Measurements from ENCODE around the gene MBD2.
"Not testable (repeated sequence)": the region's sequence is repeated elsewhere in the genome, so short reads cannot be mapped to it uniquely, and the experiment has no call there.

Gene MBD2, protein sequence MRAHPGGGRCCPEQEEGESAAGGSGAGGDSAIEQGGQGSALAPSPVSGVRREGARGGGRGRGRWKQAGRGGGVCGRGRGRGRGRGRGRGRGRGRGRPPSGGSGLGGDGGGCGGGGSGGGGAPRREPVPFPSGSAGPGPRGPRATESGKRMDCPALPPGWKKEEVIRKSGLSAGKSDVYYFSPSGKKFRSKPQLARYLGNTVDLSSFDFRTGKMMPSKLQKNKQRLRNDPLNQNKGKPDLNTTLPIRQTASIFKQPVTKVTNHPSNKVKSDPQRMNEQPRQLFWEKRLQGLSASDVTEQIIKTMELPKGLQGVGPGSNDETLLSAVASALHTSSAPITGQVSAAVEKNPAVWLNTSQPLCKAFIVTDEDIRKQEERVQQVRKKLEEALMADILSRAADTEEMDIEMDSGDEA

DNA sequence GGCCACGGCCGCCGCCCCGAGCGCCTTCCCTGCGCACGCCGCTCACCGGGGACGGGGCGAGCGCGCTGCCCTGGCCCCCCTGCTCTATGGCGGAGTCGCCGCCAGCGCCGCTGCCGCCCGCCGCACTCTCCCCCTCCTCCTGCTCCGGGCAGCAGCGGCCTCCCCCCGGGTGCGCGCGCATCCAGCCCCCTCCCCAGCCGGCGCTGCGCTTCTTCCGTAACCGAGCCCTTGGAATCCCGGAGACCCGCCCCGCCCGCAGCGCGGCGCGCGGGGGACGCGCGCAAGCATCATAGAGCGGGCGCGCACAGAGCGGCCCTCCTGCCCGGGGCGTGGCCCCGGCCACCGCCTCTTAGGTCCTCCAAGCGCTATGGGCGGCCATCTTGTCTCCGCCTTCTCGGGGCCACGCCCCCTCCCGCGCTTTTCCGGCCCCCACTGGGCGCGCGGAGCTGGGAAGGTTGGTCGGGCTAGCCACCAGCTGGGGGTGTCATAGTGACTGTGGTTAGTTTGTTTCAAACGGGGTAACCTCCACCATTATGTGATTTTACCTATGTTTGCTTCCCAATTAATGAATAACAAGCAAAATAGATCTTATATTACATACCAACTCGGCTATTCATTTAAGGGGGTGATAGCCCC is at the start of gene MBD2:
Gene MBD2 (minus strand): TSS at position 291 of the 636 bp plus-strand sequence. CDS start 110 bp downstream, at position 181.
- Mint-ChIP-seq H3K27me3 (no peaks in the 10 kb centered on the region), H3K27ac (peak within 1 kb of the TSS; percentile 98), H3K9me3 (ENCODE audit: low read depth) (no peaks in the 10 kb centered on the region), H3K36me3 (peaks cover 8% of the 10 kb centered on the region), H3K4me1 (ENCODE audit: low read depth) (peaks cover 42% of the 10 kb centered on the region), H3K4me3 (peak within 1 kb of the TSS; percentile 97)

DNA sequence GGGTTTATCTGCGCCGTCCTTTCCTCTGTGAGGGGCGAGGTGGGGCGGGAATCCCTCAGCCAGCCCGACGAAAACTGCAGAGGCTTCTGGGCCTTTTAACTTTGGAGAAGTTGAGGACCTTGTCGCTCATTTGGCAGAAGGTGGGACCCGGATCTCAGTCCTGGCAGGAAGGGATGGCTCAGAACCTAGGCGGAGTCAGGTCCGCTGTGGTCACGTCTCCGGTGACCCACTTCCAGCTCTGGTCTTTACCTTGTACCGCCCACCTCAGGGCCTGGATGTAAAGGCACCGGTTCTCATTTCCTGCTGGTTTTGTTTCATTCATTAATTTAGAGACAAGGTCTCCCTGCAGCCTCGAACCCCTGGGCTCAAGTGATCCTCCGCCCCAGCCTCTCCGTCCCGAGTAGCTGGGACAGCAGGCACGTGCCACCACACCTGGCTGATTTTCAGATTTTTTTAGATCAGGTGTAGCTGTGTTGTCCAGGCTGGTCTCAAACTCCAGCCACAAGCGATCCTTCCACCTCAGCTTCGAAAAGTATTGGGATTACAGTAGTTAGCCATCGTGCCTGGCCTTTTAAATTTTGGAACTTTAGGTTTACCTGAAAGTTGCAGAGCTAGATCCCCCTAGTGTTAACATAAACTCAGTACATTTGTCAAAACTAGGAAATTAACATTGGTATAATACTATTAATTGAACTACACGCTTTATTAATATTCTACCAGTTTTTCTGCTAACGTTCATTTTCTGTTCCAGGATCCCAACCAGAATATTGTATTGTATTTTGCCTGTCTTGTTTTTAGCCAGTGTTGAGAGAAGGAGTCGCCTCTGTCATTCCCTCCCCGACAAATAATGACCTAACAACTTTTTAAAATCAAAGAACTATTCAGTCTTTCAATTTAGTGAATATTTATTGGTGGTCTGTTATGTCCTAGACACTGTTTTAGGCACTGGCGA is 45.7 kb upstream of the MBD2 start:
- Mint-ChIP-seq H3K36me3 (no peaks in the 10 kb centered on the region), H3K4me3 (peak overlapping the region; percentile 81), H3K4me1 (ENCODE audit: low read depth) (peaks cover 25% of the 10 kb centered on the region), H3K27me3 (no peaks in the 10 kb centered on the region), H3K27ac (peak overlapping the region; percentile 88), H3K9me3 (ENCODE audit: low read depth) (no peaks in the 10 kb centered on the region)

DNA sequence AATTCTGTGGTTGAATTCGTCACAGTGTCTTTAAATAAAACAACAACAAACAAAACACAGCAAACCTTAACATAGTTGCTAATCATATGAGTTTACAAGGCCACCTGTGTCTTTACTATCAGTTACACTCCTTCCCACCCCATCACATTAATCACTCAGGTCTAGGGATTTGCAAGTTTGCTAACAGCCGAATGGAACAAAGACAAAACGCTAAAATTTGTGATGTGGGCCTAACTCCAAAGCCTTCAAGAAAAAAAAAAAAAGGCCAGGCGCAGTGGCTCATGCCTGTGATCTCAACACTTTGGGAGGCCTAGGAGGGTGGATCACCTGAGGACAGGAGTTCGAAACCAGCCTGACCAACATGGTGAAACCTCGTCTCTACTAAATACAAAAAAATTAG is 44.3 kb upstream of the MBD2 start:
- Mint-ChIP-seq H3K27me3 (no peaks in the 10 kb centered on the region), H3K4me3 (peak overlapping the region; percentile 81), H3K4me1 (ENCODE audit: low read depth) (peaks cover 28% of the 10 kb centered on the region), H3K36me3 (no peaks in the 10 kb centered on the region), H3K9me3 (ENCODE audit: low read depth) (no peaks in the 10 kb centered on the region), H3K27ac (peak overlapping the region; percentile 98)

DNA sequence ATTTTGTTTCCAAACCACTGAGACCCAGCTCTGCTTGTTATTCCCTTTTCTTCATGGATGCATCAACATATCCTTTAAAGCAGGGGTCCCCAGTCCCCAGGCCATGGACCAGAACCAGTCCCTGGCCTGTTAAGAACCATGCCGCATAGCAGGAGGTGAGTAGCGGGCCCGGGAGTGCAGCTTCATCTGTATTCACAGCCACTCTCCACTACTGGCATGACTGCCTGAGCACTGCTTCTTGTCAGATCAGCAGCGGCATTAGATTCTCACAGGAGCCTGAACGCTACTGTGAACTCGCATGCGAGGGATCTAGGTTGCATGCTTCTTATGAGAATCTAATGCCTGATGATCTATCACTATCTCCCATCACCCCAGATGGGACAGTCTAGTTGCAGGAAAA is 43.2 kb upstream of the MBD2 start:
- Mint-ChIP-seq H3K36me3 (no peaks in the 10 kb centered on the region), H3K4me3 (no peak overlapping the region), H3K27ac (no peak overlapping the region), H3K9me3 (ENCODE audit: low read depth) (no peaks in the 10 kb centered on the region), H3K4me1 (ENCODE audit: low read depth) (peaks cover 30% of the 10 kb centered on the region), H3K27me3 (no peaks in the 10 kb centered on the region)

DNA sequence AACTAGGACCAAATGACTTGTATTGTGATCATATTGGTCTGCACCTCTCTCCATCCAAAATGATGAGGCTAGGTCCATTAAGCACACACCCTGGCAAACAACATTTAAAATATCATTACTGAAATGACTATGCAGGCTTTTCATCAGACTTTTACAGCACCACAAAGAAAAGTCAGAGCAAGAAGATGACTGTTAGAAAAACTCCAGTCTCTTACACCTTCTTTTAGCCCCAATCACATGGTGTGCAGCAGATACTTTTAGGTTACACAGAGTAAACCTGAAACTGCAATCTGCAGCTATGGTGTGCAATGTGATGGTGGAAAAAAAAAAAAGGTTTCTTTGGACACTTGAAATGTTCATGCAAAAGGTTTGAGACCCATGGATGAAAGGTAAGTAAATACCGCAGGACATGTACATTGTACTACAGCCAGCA is 39.5 kb upstream of the MBD2 start:
- H3K4me3 Mint-ChIP-seq = no peak overlapping the region
- no peaks in the 10 kb centered on the region for H3K9me3 Mint-ChIP-seq (ENCODE audit: low read depth)
- H3K27ac Mint-ChIP-seq = peak overlapping the region; percentile 83
- H3K4me1 Mint-ChIP-seq (ENCODE audit: low read depth) = peaks cover 23% of the 10 kb centered on the region
- H3K36me3 Mint-ChIP-seq = no peaks in the 10 kb centered on the region
- H3K27me3 Mint-ChIP-seq = no peaks in the 10 kb centered on the region

DNA sequence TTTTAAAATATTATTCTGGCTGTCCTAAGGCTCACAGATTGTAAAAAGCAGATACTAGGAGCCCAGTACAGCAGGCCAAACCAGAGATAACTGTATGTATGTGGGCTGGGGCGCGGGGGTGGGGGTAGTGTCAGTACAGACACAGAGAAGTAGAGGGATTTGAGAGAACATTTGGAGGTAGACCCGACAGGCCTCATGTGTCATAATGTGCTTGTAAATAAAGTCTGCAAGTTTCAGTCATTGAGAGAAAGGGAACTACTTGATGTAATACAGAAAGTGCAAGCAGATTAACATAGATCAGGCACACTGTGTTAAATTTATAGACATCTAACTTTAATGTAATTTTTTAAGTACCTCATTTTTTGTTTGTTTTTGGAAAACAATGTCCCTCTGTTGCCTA is 37.4 kb upstream of the MBD2 start:
- Mint-ChIP-seq H3K36me3 (no peaks in the 10 kb centered on the region), H3K27ac (peak overlapping the region; percentile 77), H3K27me3 (no peaks in the 10 kb centered on the region), H3K4me1 (ENCODE audit: low read depth) (peaks cover 20% of the 10 kb centered on the region), H3K4me3 (no peak overlapping the region), H3K9me3 (ENCODE audit: low read depth) (no peaks in the 10 kb centered on the region)

DNA sequence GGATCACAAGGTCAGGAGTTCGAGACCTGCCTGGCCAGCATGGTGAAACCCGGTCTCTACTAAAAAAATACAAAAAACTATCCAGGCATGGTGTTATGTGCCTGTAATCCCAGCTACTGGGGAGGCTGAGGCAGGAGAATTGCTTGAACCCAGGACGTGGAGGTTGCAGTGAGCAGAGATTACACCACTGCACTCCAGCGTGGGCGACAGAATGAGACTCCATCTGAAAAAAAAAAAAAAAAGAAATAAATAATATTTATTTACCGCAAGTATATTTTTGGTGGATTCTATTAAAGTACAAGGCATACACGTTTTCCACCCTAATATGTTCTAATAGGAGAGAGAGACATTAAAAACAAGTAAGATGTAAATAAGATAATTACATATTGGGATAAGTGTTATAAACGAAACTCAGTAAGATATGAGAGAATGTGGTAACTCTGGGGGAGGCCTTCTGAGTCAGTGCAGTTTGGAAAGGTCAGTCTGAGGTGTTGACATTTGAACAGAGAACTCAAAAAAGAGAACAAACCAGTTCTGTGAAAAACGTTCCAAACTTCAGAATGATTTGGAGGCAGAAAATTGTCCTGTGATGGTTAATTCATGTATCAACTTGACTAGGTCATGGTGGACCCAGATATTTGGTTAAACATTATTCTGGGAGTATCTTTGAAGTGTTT is 36.1 kb upstream of the MBD2 start:
- Mint-ChIP-seq H3K4me3 (peak overlapping the region; percentile 61), H3K4me1 (ENCODE audit: low read depth) (peaks cover 20% of the 10 kb centered on the region), H3K27me3 (no peaks in the 10 kb centered on the region), H3K9me3 (ENCODE audit: low read depth) (no peaks in the 10 kb centered on the region), H3K36me3 (no peaks in the 10 kb centered on the region), H3K27ac (peak overlapping the region; percentile 59)

DNA sequence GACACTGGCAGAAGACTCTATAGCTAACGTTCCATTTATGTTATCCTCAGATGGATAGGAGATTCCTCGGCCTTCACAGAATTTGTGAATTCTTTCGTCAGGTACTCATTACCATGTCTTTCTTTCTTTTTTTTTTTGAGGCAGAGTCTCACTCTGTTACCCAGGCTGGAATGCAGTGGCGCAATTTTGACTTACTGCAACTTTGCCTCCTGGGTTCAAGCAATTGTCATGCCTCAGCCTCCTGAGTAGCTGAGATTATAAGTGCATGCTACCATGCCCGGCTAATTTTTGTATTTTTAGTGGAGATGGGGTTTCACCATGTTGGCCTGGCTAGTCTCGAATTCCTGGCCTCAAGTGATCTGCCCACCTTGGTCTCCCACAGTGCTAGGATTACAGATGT is 33.3 kb upstream of the MBD2 start:
- H3K9me3 Mint-ChIP-seq (ENCODE audit: low read depth); H3K27me3 Mint-ChIP-seq; H3K4me3 Mint-ChIP-seq; H3K36me3 Mint-ChIP-seq; H3K27ac Mint-ChIP-seq: not testable (repeated sequence)
- H3K4me1 Mint-ChIP-seq (ENCODE audit: low read depth) = peaks cover 13% of the 10 kb centered on the region

DNA sequence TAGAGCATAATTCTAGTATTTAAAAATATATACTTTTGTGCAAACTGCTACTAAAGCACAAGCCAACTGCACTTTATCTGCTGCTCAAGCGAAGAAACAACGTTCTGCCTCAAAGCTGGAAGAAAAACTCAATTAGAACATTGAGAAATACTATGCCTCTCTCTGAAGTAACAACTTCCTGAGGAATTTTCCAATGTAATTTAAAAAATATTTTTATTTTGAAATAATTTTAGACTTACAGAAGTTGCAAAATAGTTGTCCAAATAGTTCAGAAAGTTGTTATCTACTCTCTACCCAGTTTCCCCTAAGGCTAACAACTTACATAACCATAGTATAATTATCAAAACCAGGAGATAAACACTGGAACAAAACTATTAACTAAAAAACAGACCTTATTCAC is 32.5 kb upstream of the MBD2 start:
- H3K27ac Mint-ChIP-seq = no peak overlapping the region
- H3K9me3 Mint-ChIP-seq (ENCODE audit: low read depth) = no peaks in the 10 kb centered on the region
- peaks cover 9% of the 10 kb centered on the region for H3K4me1 Mint-ChIP-seq (ENCODE audit: low read depth)
- H3K4me3 Mint-ChIP-seq = no peak overlapping the region
- no peaks in the 10 kb centered on the region for H3K36me3 Mint-ChIP-seq
- H3K27me3 Mint-ChIP-seq = no peaks in the 10 kb centered on the region

DNA sequence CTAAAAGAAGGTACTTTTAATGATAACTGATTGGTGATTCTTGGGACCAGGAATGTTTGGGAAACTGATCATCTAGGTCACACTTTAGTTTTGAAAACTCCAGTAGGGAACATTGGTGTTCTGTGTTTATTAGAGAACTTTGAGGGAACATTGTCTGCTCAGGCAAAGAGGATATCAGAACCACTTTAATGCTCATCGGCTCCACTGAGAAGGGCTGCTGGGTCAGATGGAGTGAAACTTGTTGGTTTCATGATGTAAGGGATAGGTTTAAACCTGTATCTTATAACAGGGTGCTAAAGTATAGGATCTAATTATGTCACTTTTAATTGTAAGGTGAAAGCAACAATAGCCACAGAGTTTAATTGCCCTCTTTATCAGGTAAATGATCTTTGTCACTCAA is 30.7 kb upstream of the MBD2 start:
- Mint-ChIP-seq H3K36me3 (no peaks in the 10 kb centered on the region), H3K27ac (no peak overlapping the region), H3K4me3 (no peak overlapping the region), H3K27me3 (no peaks in the 10 kb centered on the region), H3K9me3 (ENCODE audit: low read depth) (no peaks in the 10 kb centered on the region), H3K4me1 (ENCODE audit: low read depth) (peaks cover 4% of the 10 kb centered on the region)

DNA sequence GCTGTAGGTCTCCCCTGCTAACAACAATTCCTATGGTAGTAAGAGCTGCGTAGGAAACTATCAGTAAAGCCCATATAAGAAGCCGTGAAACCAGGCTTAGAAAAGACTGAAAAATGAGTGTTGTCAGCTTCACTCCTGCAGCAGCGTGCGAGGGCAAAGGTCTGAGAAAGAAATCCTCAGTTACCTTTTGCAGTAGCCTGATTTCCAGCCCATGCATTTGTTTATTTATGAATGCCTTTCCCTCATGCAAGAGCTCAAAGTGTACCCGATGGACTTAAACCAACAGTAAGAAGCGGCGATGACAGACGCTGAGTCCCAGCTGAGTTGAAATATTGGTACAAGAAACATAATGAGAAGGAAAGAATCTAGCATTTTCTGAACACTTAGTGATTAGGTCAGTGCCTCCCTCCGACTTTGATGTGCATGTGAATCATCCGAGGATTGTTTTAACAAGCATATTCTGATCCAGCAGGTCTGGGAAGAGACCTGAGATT is 29.8 kb upstream of the MBD2 start:
- Mint-ChIP-seq H3K4me3 (no peak overlapping the region), H3K4me1 (ENCODE audit: low read depth) (peaks cover 4% of the 10 kb centered on the region), H3K9me3 (ENCODE audit: low read depth) (no peaks in the 10 kb centered on the region), H3K27ac (no peak overlapping the region), H3K27me3 (no peaks in the 10 kb centered on the region), H3K36me3 (no peaks in the 10 kb centered on the region)

DNA sequence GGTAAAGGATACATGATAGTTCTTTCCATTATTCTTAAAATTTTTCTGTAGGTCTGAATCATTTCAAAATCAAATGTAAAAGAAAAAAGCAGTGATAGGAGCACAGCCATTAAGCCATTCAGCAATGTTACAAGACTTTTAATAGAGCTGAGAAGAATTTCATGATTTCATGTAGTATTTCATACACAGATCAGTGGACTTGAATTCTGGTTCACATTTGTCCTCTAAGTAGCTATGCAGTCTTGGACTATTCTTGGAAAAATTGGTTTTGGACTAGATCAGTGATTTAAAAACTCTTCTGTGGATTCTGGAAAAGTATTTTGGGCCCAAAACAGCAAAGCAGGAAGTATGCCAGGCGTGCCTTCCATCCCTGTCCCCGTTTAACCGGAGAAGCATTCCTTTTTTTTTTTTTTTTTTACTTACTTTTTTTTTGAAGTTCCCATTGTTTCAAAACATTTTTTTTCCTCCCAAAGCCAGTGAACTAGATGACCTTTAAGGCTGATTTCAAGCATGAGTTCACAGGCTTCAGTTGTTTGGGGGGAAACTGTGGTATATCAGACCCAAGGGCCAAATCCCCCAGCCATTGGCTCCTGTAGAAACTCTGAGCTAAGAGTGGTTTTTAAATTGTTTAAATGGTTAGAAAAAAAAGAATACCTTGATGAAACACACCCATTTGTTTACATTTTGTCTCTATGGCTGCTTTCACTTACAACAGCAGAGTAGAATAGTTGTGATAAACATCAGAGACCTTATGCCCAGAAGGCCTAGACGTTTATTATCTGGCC is 27.3 kb upstream of the MBD2 start:
- Mint-ChIP-seq H3K4me3 (no peak overlapping the region), H3K4me1 (ENCODE audit: low read depth) (peaks cover 13% of the 10 kb centered on the region), H3K27me3 (no peaks in the 10 kb centered on the region), H3K27ac (no peak overlapping the region), H3K36me3 (no peaks in the 10 kb centered on the region), H3K9me3 (ENCODE audit: low read depth) (no peaks in the 10 kb centered on the region)

DNA sequence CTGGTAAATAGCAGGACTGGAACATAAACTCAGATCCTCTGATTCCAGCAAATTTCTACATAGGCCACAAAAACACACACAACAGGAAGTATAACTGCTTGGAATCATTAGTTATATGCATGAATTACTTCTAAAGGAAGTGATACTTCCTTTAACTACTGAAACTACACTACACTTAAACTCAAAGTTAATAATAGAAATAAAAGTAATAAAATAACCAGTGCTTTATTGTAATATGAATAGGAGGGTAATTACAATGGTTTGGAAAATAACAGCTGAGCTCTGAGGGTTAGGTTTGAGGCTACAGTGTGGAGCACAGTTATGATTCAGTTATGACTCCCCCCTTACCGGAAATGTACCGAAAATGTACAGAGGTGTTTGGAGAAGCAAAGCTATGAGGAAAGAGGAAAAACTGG is 26.4 kb upstream of the MBD2 start:
- Mint-ChIP-seq H3K36me3 (no peaks in the 10 kb centered on the region), H3K4me3 (no peak overlapping the region), H3K27ac (no peak overlapping the region)

More for the DNA sequence above, 26.4 kb upstream of the MBD2 start:
- H3K9me3 Mint-ChIP-seq (ENCODE audit: low read depth) = no peaks in the 10 kb centered on the region
- H3K27me3 Mint-ChIP-seq = no peaks in the 10 kb centered on the region
- peaks cover 15% of the 10 kb centered on the region for H3K4me1 Mint-ChIP-seq (ENCODE audit: low read depth)

Data from activated naive CD8-positive, alpha-beta T cell (primary cell).